Muscle of leg (tissue), 11 donors: ENCODE measurements around the gene TOR1A. TPM values are rescaled to one million over a fixed set of nuclear protein-coding genes. Genes with fewer than 3 reads are reported as not detected.
A peak's percentile ranks its signal among the peaks of the same experiment; 100 is the strongest.
"Not testable (repeated sequence)": the region's sequence is repeated elsewhere in the genome, so short reads cannot be mapped to it uniquely, and the experiment has no call there.

Source experiments
- DNase-seq: peaks from one replicate; pipeline ENCODE4 v3.0.0; 2013
- H3K27ac ChIP-seq: one replicate; pipeline ENCODE4 v1.5.1; 2013; ENCODE audit warnings: mild to moderate bottlenecking, low read length, control low read depth
- H3K27me3 ChIP-seq: one replicate; pipeline ENCODE4 v1.6.1; 2013; ENCODE audit warnings: low read length; ENCODE audit not compliant: control insufficient read depth, insufficient read depth
- H3K36me3 ChIP-seq: one replicate; pipeline ENCODE4 v1.6.1; 2013; ENCODE audit warnings: low read length; ENCODE audit not compliant: control insufficient read depth, insufficient read depth
- H3K4me1 ChIP-seq: one replicate; pipeline ENCODE4 v1.6.1; 2013; ENCODE audit warnings: low read length; ENCODE audit not compliant: control insufficient read depth, insufficient read depth
- H3K4me3 ChIP-seq: one replicate; pipeline ENCODE4 v1.5.1; 2013; ENCODE audit warnings: low read length, control low read depth
- H3K9me3 ChIP-seq: replicated peaks from 2 replicates; pipeline ENCODE4 v1.6.1; 2013; ENCODE audit warnings: low read depth, low read length; ENCODE audit not compliant: control insufficient read depth
- WGBS: methylation state at CpG from one replicate; pipeline ENCODE4 v1.1.5; 2013; ENCODE audit warnings: missing lambda C conversion rate; ENCODE audit not compliant: insufficient coverage; 5-methylcytosine and 5-hydroxymethylcytosine counted together
- polyA plus RNA-seq, 8 donors: library from polyadenylated mRNA; unstranded; fragments of 120-200 nt; gene quantifications; one replicate each; pipeline versions ENCODE4 v1.2.1 to v1.2.3, GENCODE V29; 2013; ENCODE audit warnings: inconsistent platforms in 1 of 8, low replicate concordance in 1 of 8; ENCODE audit not compliant: insufficient read length in 8 of 8, insufficient read depth in 1 of 8
- total RNA-seq: library from RNA; stranded (reverse); fragments of 120-200 nt; gene quantifications from one replicate; pipeline ENCODE4 v1.2.4, GENCODE V29; 2013

Gene TOR1A
- total and polyA plus RNA-seq, 9 donors, result 14.9 to 31.8 (median 23.8) TPM

- H3K27me3 ChIP-seq, DNase-seq: not testable (repeated sequence)
- WGBS, result 72% methylated on average over 9 of the region's 11 CpGs
These were observed 39.0 kb downstream of the TOR1A start for GRCh38 chr9:129784970-129785369.

GRCh38 chr9:129783516-129784361 lies 40.2 kb downstream of the TOR1A start:
- H3K9me3 ChIP-seq, result no peaks in the 10 kb centered on the region
- WGBS, result 37% methylated on average over 5 of the region's 14 CpGs
- peaks cover 2% of the 10 kb centered on the region for H3K27me3 ChIP-seq
- no peaks in the 10 kb centered on the region for H3K36me3 ChIP-seq
- peak; percentile 86 for DNase-seq
- H3K27ac ChIP-seq, result no peak overlapping the region
- H3K4me1 ChIP-seq, result no peaks in the 10 kb centered on the region
- H3K4me3 ChIP-seq, result no peak overlapping the region

More at GRCh38 chr9:129784970-129785369, 39.0 kb downstream of the TOR1A start:
- H3K36me3 ChIP-seq, H3K4me3 ChIP-seq, H3K9me3 ChIP-seq, H3K27ac ChIP-seq, H3K4me1 ChIP-seq: not testable (repeated sequence)

DNA sequence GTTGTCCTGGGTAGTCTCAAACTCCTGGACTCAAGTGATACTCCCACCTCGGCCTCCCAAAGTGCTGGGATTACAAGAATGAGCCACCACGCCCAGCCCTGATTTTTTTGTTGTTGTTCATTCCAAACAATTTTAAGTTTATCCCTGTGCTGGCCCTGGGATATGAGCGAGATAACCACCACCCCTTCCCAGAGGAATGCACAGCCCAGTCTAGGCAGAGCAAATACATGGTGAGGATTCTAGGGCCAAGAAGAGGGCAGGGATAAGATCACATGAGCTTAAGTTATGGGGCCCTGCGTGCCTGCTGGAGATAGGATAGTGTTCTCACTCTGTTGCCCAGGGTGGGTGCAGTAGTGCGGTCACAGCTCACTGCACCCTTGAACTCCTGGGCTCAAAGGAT lies 42.0 kb downstream of the TOR1A start:
- no peaks in the 10 kb centered on the region for H3K9me3 ChIP-seq

GRCh38 chr9:129781131-129781530 lies 42.8 kb downstream of the TOR1A start:
- H3K36me3 ChIP-seq, result no peaks in the 10 kb centered on the region
- WGBS, result 81% methylated on average over 8 of the region's 8 CpGs
- H3K27ac ChIP-seq, result no peak overlapping the region
- peaks cover 18% of the 10 kb centered on the region for H3K4me1 ChIP-seq
- DNase-seq, result no peak
- H3K27me3 ChIP-seq, result no peaks in the 10 kb centered on the region
- H3K9me3 ChIP-seq, result no peaks in the 10 kb centered on the region
- H3K4me3 ChIP-seq, result no peak overlapping the region

More for the DNA sequence above, 42.0 kb downstream of the TOR1A start:
- DNase-seq, result no peak
- 100% methylated on average over 1 of the region's 5 CpGs for WGBS
- Histone ChIP-seq H3K4me3 (no peak overlapping the region), H3K36me3 (no peaks in the 10 kb centered on the region), H3K27me3 (no peaks in the 10 kb centered on the region), H3K27ac (no peak overlapping the region), H3K4me1 (peaks cover 13% of the 10 kb centered on the region)

- H3K36me3 ChIP-seq, result no peaks in the 10 kb centered on the region
- DNase-seq, result no peak
- no peak overlapping the region for H3K27ac ChIP-seq
- H3K4me1 ChIP-seq, result peaks cover 23% of the 10 kb centered on the region
- H3K9me3 ChIP-seq, result no peaks in the 10 kb centered on the region
- H3K4me3 ChIP-seq, result no peak overlapping the region
- WGBS, result 100% methylated on average over 2 of the region's 7 CpGs
- H3K27me3 ChIP-seq, result no peaks in the 10 kb centered on the region
These were observed 44.3 kb downstream of the TOR1A start for GRCh38 chr9:129779560-129780190.

GRCh38 chr9:129778469-129778868 lies 45.5 kb downstream of the TOR1A start:
- Histone ChIP-seq H3K27ac (no peak overlapping the region), H3K4me3 (no peak overlapping the region), H3K27me3 (no peaks in the 10 kb centered on the region), H3K9me3 (no peaks in the 10 kb centered on the region), H3K36me3 (no peaks in the 10 kb centered on the region), H3K4me1 (peaks cover 23% of the 10 kb centered on the region)
- no peak for DNase-seq
- whole genome bisulfite sequencing, result no CpG with 5 or more reads among the region's 3 CpGs

DNA sequence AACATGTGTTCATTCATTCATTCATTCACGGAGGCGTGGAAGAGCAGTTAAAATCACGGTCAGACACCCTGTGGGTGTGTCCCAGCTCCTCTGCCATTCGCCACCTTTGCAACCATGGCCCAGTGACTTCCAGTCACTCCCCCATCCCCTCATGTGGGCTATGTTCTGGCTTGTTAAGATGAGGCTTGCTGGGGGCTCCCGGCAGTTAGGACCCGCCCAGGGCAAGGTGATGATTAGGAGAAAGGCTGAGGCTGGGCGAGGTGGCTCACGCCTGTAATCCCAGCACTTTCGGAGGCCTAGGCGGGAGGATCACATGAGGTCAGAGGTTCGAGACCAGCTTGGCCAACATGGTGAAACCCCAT lies 46.2 kb downstream of the TOR1A start:
- 67% methylated on average over 5 of the region's 11 CpGs for WGBS
- H3K4me1 ChIP-seq, result peaks cover 23% of the 10 kb centered on the region
- H3K9me3 ChIP-seq, result no peaks in the 10 kb centered on the region
- DNase-seq, result no peak
- H3K36me3 ChIP-seq, result no peaks in the 10 kb centered on the region
- peak overlapping the region; percentile 70 for H3K27ac ChIP-seq
- no peaks in the 10 kb centered on the region for H3K27me3 ChIP-seq
- H3K4me3 ChIP-seq, result no peak overlapping the region

GRCh38 chr9:129776938-129777768 lies 46.8 kb downstream of the TOR1A start:
- WGBS, result 12% methylated on average over 12 of the region's 16 CpGs
- Histone ChIP-seq H3K4me3 (no peak overlapping the region), H3K36me3 (no peaks in the 10 kb centered on the region), H3K4me1 (peaks cover 23% of the 10 kb centered on the region), H3K27me3 (no peaks in the 10 kb centered on the region), H3K9me3 (no peaks in the 10 kb centered on the region), H3K27ac (peak overlapping the region; percentile 76)
- peak; percentile 98 for DNase-seq

DNA sequence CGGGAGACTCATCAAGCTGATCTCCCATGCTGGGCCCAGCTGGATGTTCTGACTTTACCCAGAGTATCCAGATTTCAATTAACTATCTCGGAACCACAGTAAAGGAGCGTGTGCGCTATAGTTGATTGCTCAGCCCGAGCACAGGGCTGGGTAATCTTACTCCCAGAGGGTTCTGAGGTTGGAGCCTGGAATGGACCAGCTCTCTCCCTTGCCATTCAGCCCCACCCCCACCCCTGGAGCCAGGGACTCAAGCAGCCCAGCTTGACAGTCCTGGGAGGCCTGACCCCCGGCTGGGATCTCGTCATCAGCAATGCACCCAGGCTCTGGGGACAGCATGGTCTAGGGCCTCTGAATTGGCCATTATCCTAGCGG lies 47.4 kb downstream of the TOR1A start:
- peak overlapping the region; percentile 76 for H3K27ac ChIP-seq
- H3K9me3 ChIP-seq, result no peaks in the 10 kb centered on the region
- H3K36me3 ChIP-seq, result no peaks in the 10 kb centered on the region
- H3K27me3 ChIP-seq, result no peaks in the 10 kb centered on the region
- peaks cover 23% of the 10 kb centered on the region for H3K4me1 ChIP-seq
- WGBS, result 35% methylated on average over 7 of the region's 8 CpGs
- H3K4me3 ChIP-seq, result no peak overlapping the region
- peak; percentile 37 for DNase-seq

DNA sequence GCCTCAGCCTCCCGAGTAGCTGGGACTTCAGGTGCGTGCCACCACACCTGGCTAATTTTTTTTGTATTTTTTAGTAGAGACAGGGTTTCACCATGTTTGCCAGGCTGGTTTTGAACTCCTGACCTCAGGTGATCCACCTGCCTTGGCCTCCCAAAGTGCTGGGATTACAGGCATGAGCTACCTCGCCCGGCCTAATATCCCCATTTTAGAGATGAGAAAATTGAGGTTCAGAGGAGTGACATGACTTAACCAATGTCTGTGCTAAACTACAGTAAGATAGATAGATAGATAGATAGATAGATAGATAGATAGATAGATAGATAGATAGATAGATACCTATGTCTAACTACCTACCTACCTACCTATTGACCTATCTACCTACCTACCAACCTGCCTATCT lies 47.8 kb downstream of the TOR1A start:
- peaks cover 23% of the 10 kb centered on the region for H3K4me1 ChIP-seq
- H3K9me3 ChIP-seq, H3K36me3 ChIP-seq, DNase-seq, H3K27ac ChIP-seq, H3K27me3 ChIP-seq, H3K4me3 ChIP-seq: not testable (repeated sequence)
- no CpG with 5 or more reads among the region's 4 CpGs for WGBS
